Vagina (tissue), 2 donors: Measurements from ENCODE around the gene FAM135A. TPM values are rescaled to one million over a fixed set of nuclear protein-coding genes. Genes with fewer than 3 reads are reported as not detected.

Source experiments
- DNase-seq, 2 donors: peaks; one replicate each; pipeline ENCODE4 v3.0.0-alpha.2; 2017; ENCODE audit errors: extremely low spot score in 2 of 2
- H3K27ac ChIP-seq: fragments of 200-600 bp; sonication (generic); one replicate; pipeline ENCODE4 v1.5.1; 2019
- H3K27me3 ChIP-seq: fragments of 200-600 bp; sonication (generic); one replicate; pipeline ENCODE4 v1.5.1; 2019
- H3K36me3 ChIP-seq, 2 donors: fragments of 200-600 bp; sonication (generic); one replicate each; pipeline ENCODE4 v1.5.1; 2017 to 2019
- H3K4me1 ChIP-seq: fragments of 200-600 bp; sonication (generic); one replicate; pipeline ENCODE4 v1.5.1; 2019
- H3K4me3 ChIP-seq, 2 donors: fragments of 200-600 bp; sonication (generic); 1 replicate in 1 of 2; 2 replicates in 1 of 2; pipeline ENCODE4 v1.5.1; 2016 to 2019
- H3K9me3 ChIP-seq: fragments of 200-600 bp; sonication (generic); one replicate; pipeline ENCODE4 v1.5.1; 2019
- POLR2A ChIP-seq, 2 donors: fragments of 450-650 bp; IDR thresholded peaks; one replicate each; pipeline ENCODE4 v1.6.1; 2017; ENCODE audit warnings: antibody characterized with exemption in 2 of 2, mild to moderate bottlenecking in 2 of 2, moderate library complexity in 2 of 2
- POLR2AphosphoS5 ChIP-seq, 2 donors: sonication (generic); formaldehyde crosslinking; IDR thresholded peaks; one replicate each; pipeline ENCODE4 v1.9.0; 2017; ENCODE audit warnings: antibody characterized with exemption in 2 of 2, mild to moderate bottlenecking in 2 of 2, low read depth in 1 of 2; ENCODE audit not compliant: insufficient read depth in 1 of 2
- intact Hi-C: fragments of 100-400 bp; cut with DNase I; formaldehyde crosslinking; loops from one replicate; pipeline ENCODE4 v1.15.1; 2023
- total RNA-seq: library from RNA; depleted of rRNA; stranded (reverse); fragments of >200 nt; gene quantifications from one replicate; pipeline ENCODE4 v1.2.3, GENCODE V29; 2016
- TF ChIP-seq, protein P1 (sequence below), 3 experiments: fragments of 450-650 bp in 2 of 3; fragments of 200-600 bp in 1 of 3; sonication (generic) in 1 of 3; IDR thresholded peaks; one replicate each; pipeline ENCODE4 v1.5.1; 2017 to 2019; ENCODE audit warnings: antibody characterized with exemption in 3 of 3, mild to moderate bottlenecking in 2 of 3, moderate library complexity in 2 of 3

Gene FAM135A
- total RNA-seq, 1 donor from 2014 or later: 67.3 TPM

DNA sequence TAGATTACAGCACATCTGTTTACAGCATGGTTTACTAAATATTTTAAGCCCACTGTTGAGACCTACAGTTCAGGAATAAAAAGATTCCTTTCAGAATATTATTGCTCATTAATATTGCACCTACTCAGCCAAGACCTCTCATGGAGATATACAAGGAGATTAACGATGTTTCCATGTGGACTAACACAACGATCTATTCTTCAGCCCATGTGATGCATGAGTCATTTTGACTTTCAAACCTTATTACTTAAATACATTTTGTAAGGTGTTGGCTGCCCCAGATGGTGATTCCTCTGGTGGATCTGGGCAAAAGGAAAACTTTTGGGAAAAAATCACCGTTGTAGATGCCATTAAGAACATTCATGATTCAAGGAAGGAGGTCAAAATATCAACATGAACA is 105.4 kb downstream of the FAM135A start:
- Histone ChIP-seq H3K27ac (no peak overlapping the region), H3K4me1 (no peaks in the 10 kb centered on the region), H3K4me3 (no peak overlapping the region), H3K36me3 (peaks cover 0 to 7% of the 10 kb centered on the region in 2 donors), H3K27me3 (no peaks in the 10 kb centered on the region), H3K9me3 (no peaks in the 10 kb centered on the region)
- intact Hi-C loops: no loop called here
- TF ChIP-seq, protein P1, sequence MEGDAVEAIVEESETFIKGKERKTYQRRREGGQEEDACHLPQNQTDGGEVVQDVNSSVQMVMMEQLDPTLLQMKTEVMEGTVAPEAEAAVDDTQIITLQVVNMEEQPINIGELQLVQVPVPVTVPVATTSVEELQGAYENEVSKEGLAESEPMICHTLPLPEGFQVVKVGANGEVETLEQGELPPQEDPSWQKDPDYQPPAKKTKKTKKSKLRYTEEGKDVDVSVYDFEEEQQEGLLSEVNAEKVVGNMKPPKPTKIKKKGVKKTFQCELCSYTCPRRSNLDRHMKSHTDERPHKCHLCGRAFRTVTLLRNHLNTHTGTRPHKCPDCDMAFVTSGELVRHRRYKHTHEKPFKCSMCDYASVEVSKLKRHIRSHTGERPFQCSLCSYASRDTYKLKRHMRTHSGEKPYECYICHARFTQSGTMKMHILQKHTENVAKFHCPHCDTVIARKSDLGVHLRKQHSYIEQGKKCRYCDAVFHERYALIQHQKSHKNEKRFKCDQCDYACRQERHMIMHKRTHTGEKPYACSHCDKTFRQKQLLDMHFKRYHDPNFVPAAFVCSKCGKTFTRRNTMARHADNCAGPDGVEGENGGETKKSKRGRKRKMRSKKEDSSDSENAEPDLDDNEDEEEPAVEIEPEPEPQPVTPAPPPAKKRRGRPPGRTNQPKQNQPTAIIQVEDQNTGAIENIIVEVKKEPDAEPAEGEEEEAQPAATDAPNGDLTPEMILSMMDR (IDR thresholded peaks at IDR 0.05): no peak
- TF ChIP-seq POLR2A (IDR thresholded peaks at IDR 0.05): no peak
- no peak for TF ChIP-seq POLR2AphosphoS5 (IDR thresholded peaks at IDR 0.05; ENCODE audit: insufficient read depth in 1 of 2, low read depth in 1 of 2)
- DNase-seq: no peak

DNA sequence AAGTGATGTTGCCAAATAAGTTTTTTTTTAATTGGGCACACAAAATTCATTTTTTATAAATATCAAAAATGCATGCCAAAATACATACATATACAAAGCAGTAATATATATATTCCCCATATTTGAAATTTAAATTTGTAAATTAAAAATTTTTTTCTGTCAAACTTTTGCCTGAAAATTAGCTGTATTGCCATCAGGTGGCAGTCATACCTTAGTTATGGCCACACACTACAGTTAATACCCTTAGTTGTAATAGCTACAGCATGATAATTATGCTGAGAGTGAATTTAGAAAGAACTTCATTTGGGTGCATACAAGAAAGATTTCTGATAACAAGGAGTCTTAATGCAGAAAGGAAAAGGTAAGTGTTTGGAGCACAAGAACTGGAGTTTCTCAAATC is 107.3 kb downstream of the FAM135A start:
- Histone ChIP-seq H3K27ac (no peak overlapping the region), H3K4me3 (no peak overlapping the region), H3K36me3 (peaks cover 0 to 15% of the 10 kb centered on the region in 2 donors), H3K4me1 (no peaks in the 10 kb centered on the region), H3K9me3 (no peaks in the 10 kb centered on the region), H3K27me3 (no peaks in the 10 kb centered on the region)
- intact Hi-C loops: no loop called here
- no peak for DNase-seq
- TF ChIP-seq POLR2A (IDR thresholded peaks at IDR 0.05) (no peak), POLR2AphosphoS5 (IDR thresholded peaks at IDR 0.05; ENCODE audit: insufficient read depth in 1 of 2, low read depth in 1 of 2) (no peak)
- TF ChIP-seq, protein P1 (IDR thresholded peaks at IDR 0.05): no peak

DNA sequence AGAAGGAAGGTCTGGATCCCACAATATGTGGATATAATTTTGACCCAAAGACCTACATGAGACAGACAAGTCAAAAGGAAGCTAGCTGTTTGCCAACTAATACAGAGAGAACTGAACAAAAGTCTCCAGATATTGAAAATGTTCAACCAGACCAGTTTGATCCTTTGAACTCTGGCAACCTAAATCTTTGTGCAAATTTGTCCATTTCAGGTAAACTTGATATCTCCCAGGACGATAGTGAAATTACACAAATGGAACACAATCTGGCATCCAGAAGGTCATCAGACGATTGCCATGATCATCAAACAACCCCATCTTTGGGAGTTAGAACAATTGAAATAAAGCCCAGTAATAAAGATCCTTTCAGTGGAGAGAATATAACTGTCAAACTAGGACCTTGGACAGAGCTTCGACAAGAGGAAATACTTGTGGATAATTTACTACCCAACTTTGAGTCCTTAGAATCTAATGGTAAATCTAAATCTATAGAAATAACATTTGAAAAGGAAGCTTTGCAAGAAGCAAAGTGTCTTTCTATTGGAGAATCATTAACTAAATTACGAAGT is 111.5 kb downstream of the FAM135A start:
- TF ChIP-seq POLR2AphosphoS5 (IDR thresholded peaks at IDR 0.05; ENCODE audit: insufficient read depth in 1 of 2, low read depth in 1 of 2): no peak
- TF ChIP-seq, protein P1 (IDR thresholded peaks at IDR 0.05): no peak
- TF ChIP-seq POLR2A (IDR thresholded peaks at IDR 0.05): no peak
- Histone ChIP-seq H3K4me3 (no peak overlapping the region), H3K27ac (no peak overlapping the region), H3K36me3 (peaks cover 0 to 22% of the 10 kb centered on the region in 2 donors), H3K9me3 (no peaks in the 10 kb centered on the region), H3K4me1 (no peaks in the 10 kb centered on the region), H3K27me3 (no peaks in the 10 kb centered on the region)
- intact Hi-C loops: no loop called here
- DNase-seq: no peak

- intact Hi-C loops: no loop called here
- DNase-seq: no peak
- H3K36me3 ChIP-seq: peaks cover 0 to 22% of the 10 kb centered on the region in 2 donors
- no peaks in the 10 kb centered on the region for H3K27me3 ChIP-seq
- TF ChIP-seq POLR2AphosphoS5 (IDR thresholded peaks at IDR 0.05; ENCODE audit: insufficient read depth in 1 of 2, low read depth in 1 of 2) (no peak), POLR2A (IDR thresholded peaks at IDR 0.05) (no peak)
- TF ChIP-seq, protein P1 (IDR thresholded peaks at IDR 0.05): no peak
- H3K4me1 ChIP-seq: no peaks in the 10 kb centered on the region
- H3K27ac ChIP-seq: no peak overlapping the region
- H3K4me3 ChIP-seq: no peak overlapping the region
- H3K9me3 ChIP-seq: no peaks in the 10 kb centered on the region
Observed at GRCh38 chr6:70527071-70527737, 113.9 kb downstream of the FAM135A start.

DNA sequence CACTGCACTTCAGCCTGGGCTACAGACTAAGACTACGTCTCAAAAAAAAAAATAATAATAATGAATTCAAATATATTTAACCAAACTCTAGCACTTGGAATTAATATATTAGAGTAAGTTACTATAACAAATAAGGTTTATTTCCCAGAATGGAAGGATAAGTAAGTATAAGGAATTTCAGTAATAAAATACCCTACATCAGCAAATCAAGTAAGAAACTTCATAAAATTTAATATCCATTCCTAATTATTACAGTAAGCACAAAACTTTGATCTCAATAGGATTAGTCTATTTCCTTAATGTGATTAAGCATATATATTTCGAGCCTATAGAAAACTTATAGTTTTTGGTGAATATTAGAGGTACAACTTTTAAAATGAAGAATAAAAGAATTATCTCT is 116.7 kb downstream of the FAM135A start:
- intact Hi-C loops: no loop called here

More for the DNA sequence above, 116.7 kb downstream of the FAM135A start:
- no peak for DNase-seq
- H3K36me3 ChIP-seq: peaks cover 0 to 21% of the 10 kb centered on the region in 2 donors
- no peak overlapping the region for H3K27ac ChIP-seq
- TF ChIP-seq POLR2AphosphoS5 (IDR thresholded peaks at IDR 0.05; ENCODE audit: insufficient read depth in 1 of 2, low read depth in 1 of 2) (no peak), POLR2A (IDR thresholded peaks at IDR 0.05) (no peak)
- TF ChIP-seq, protein P1 (IDR thresholded peaks at IDR 0.05): no peak
- H3K9me3 ChIP-seq: no peaks in the 10 kb centered on the region
- H3K4me1 ChIP-seq: no peaks in the 10 kb centered on the region
- H3K4me3 ChIP-seq: no peak overlapping the region
- H3K27me3 ChIP-seq: no peaks in the 10 kb centered on the region
